Loucy (cell line): ENCODE results near the gene OGA.

Experiments used
- H2AFZ ChIP-seq: fragments of 200-600 bp; sonication (generic); 2 replicates; pipeline ENCODE4 v1.6.0; 2016; ENCODE audit warnings: antibody characterized with exemption, mild to moderate bottlenecking, low read length, moderate library complexity
- H3F3A ChIP-seq: fragments of 200-600 bp; 2 replicates; pipeline ENCODE4 v1.6.0; 2016; ENCODE audit warnings: antibody characterized with exemption, low read depth, mild to moderate bottlenecking
- H3K27me3 ChIP-seq: fragments of 200-600 bp; sonication (generic); 2 replicates; pipeline ENCODE4 v1.6.1; 2014; ENCODE audit warnings: low read length, mild to moderate bottlenecking; ENCODE audit not compliant: insufficient read depth, poor library complexity, severe bottlenecking
- H3K36me3 ChIP-seq: fragments of 200-600 bp; sonication (generic); 2 replicates; pipeline ENCODE4 v1.6.1; 2016; ENCODE audit warnings: low read length; ENCODE audit not compliant: insufficient read depth
- H3K4me1 ChIP-seq: fragments of 200-600 bp; sonication (generic); 2 replicates; pipeline ENCODE4 v1.5.1; 2014; ENCODE audit warnings: low read length, mild to moderate bottlenecking; ENCODE audit not compliant: insufficient read depth, poor library complexity, severe bottlenecking
- H3K4me2 ChIP-seq: fragments of 200-600 bp; sonication (generic); 2 replicates; pipeline ENCODE4 v1.6.0; 2014; ENCODE audit warnings: antibody characterized with exemption, low read length, low read depth, mild to moderate bottlenecking; ENCODE audit not compliant: poor library complexity, severe bottlenecking
- H3K4me3 ChIP-seq: fragments of 200-600 bp; sonication (generic); 2 replicates; pipeline ENCODE4 v1.5.1; 2014; ENCODE audit warnings: low read length, mild to moderate bottlenecking, mixed read lengths; ENCODE audit not compliant: poor library complexity, severe bottlenecking
- H3K79me2 ChIP-seq: fragments of 200-600 bp; sonication (generic); 2 replicates; pipeline ENCODE4 v1.6.1; 2014; ENCODE audit warnings: low read length; ENCODE audit not compliant: insufficient read depth
- H3K9ac ChIP-seq: fragments of 200-600 bp; sonication (generic); 2 replicates; pipeline ENCODE4 v1.6.0; 2014; ENCODE audit warnings: mild to moderate bottlenecking, low read depth, low read length, moderate library complexity; ENCODE audit not compliant: poor library complexity, severe bottlenecking
- H3K9me2 ChIP-seq: fragments of 200-600 bp; sonication (generic); replicated peaks from 2 replicates; pipeline ENCODE4 v1.6.1; 2016; ENCODE audit warnings: low read depth, low read length, mixed read lengths
- H3K9me3 ChIP-seq: fragments of 200-600 bp; sonication (generic); 2 replicates; pipeline ENCODE4 v1.6.1; 2014; ENCODE audit warnings: mild to moderate bottlenecking, antibody characterized with exemption, low read length, low read depth; ENCODE audit not compliant: insufficient read depth
- H4K20me1 ChIP-seq: fragments of 200-600 bp; sonication (generic); 2 replicates; pipeline ENCODE4 v1.6.0; 2014; ENCODE audit warnings: antibody characterized with exemption, low read length, mild to moderate bottlenecking; ENCODE audit not compliant: insufficient read depth, poor library complexity, severe bottlenecking
- CTCF ChIP-seq: fragments of 200-600 bp; sonication (generic); conservative IDR thresholded peaks from 2 replicates; pipeline ENCODE4 v1.5.1; 2014; ENCODE audit warnings: mild to moderate bottlenecking, antibody characterized with exemption, low read length
- EZH2phosphoT487 ChIP-seq: fragments of 200-600 bp; IDR thresholded peaks from 2 replicates; pipeline ENCODE4 v1.6.1; 2018; ENCODE audit warnings: antibody characterized with exemption, mild to moderate bottlenecking, moderate library complexity, borderline replicate concordance

OGA gene

GRCh38 chr10:101767966-101768790 is 50.1 kb downstream of the OGA start:
- H3K9ac ChIP-seq, result no peak overlapping the region
- H3K9me2 ChIP-seq, result no peaks in the 10 kb centered on the region
- no peaks in the 10 kb centered on the region for H3K36me3 ChIP-seq
- no peak overlapping the region for H2AFZ ChIP-seq
- no peaks in the 10 kb centered on the region for H3K4me1 ChIP-seq
- no peaks in the 10 kb centered on the region for H3K27me3 ChIP-seq
- H3K4me3 ChIP-seq, result no peak overlapping the region
- H3K79me2 ChIP-seq, result no peaks in the 10 kb centered on the region
- no peak for TF ChIP-seq CTCF
- no peaks in the 10 kb centered on the region for H3K9me3 ChIP-seq
- no peak overlapping the region for H3K4me2 ChIP-seq
- H3F3A ChIP-seq, result no peaks in the 10 kb centered on the region
- no peaks in the 10 kb centered on the region for H4K20me1 ChIP-seq

GRCh38 chr10:101767600-101767945 is 50.7 kb downstream of the OGA start:
- no peak overlapping the region for H2AFZ ChIP-seq
- no peak overlapping the region for H3K4me3 ChIP-seq
- no peaks in the 10 kb centered on the region for H3F3A ChIP-seq
- no peaks in the 10 kb centered on the region for H3K9me2 ChIP-seq
- no peaks in the 10 kb centered on the region for H3K9me3 ChIP-seq
- H3K9ac ChIP-seq, result no peak overlapping the region
- H3K4me2 ChIP-seq, result no peak overlapping the region
- no peaks in the 10 kb centered on the region for H3K36me3 ChIP-seq
- TF ChIP-seq CTCF, result no peak
- TF ChIP-seq EZH2phosphoT487, result no peak
- no peaks in the 10 kb centered on the region for H3K79me2 ChIP-seq
- no peaks in the 10 kb centered on the region for H3K4me1 ChIP-seq
- H3K27me3 ChIP-seq, result no peaks in the 10 kb centered on the region
- no peaks in the 10 kb centered on the region for H4K20me1 ChIP-seq

GRCh38 chr10:101766753-101767599 is 51.3 kb downstream of the OGA start:
- H2AFZ ChIP-seq, result no peak overlapping the region
- no peaks in the 10 kb centered on the region for H3K4me1 ChIP-seq
- no peaks in the 10 kb centered on the region for H3K79me2 ChIP-seq
- H3K9me3 ChIP-seq, result no peaks in the 10 kb centered on the region
- no peaks in the 10 kb centered on the region for H3F3A ChIP-seq
- no peaks in the 10 kb centered on the region for H3K9me2 ChIP-seq
- H3K27me3 ChIP-seq, result no peaks in the 10 kb centered on the region
- no peaks in the 10 kb centered on the region for H4K20me1 ChIP-seq
- TF ChIP-seq CTCF (no peak), EZH2phosphoT487 (no peak)
- H3K36me3 ChIP-seq, result no peaks in the 10 kb centered on the region
- H3K4me2 ChIP-seq, result no peak overlapping the region
- no peak overlapping the region for H3K4me3 ChIP-seq
- H3K9ac ChIP-seq, result no peak overlapping the region
